Fibroblast of lung (primary cell): Measurements from ENCODE around the gene SBF2.

Experiments used
- EZH2 ChIP-seq: IDR thresholded peaks from 2 replicates; pipeline ENCODE4 v1.5.1; 2012; ENCODE audit warnings: low read length, control low read depth, mild to moderate bottlenecking; ENCODE audit errors: missing control alignments
- TF ChIP-seq, protein P1 (sequence below), 2 donors: IDR thresholded peaks in 1 of 2; conservative IDR thresholded peaks in 1 of 2; 1 replicate in 1 of 2; 2 replicates in 1 of 2; pipeline ENCODE4 v1.5.1; 2011 to 2012; ENCODE audit warnings: low read length in 2 of 2, control low read depth in 1 of 2, inconsistent platforms in 1 of 2, low read depth in 1 of 2, mild to moderate bottlenecking in 1 of 2

DNA sequence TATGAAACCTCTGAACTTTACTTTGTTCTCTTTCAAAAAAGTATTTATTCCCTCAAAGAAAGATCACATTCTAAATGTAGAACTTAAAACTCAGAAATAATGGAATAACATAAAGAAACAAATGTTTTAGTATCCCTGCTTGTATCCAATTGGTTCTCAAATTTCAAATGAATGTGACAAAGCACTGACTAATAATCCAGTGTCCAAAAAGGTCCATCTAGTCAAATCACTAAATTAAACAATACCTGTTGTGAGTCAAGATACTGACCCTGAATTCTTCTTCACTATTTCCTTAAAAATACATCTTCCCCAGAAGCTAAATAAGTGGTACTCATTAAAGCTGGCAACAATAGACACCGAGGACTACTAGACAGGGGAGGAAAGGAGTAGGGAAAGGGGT, 313.1 kb downstream of the SBF2 start:
- TF ChIP-seq, protein P1, sequence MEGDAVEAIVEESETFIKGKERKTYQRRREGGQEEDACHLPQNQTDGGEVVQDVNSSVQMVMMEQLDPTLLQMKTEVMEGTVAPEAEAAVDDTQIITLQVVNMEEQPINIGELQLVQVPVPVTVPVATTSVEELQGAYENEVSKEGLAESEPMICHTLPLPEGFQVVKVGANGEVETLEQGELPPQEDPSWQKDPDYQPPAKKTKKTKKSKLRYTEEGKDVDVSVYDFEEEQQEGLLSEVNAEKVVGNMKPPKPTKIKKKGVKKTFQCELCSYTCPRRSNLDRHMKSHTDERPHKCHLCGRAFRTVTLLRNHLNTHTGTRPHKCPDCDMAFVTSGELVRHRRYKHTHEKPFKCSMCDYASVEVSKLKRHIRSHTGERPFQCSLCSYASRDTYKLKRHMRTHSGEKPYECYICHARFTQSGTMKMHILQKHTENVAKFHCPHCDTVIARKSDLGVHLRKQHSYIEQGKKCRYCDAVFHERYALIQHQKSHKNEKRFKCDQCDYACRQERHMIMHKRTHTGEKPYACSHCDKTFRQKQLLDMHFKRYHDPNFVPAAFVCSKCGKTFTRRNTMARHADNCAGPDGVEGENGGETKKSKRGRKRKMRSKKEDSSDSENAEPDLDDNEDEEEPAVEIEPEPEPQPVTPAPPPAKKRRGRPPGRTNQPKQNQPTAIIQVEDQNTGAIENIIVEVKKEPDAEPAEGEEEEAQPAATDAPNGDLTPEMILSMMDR (conservative IDR thresholded peaks at IDR 0.05 in 1 of 2, IDR thresholded peaks at IDR 0.05 in 1 of 2; ENCODE audit: low read depth in 1 of 2, low read length in 2 of 2): no peak
- TF ChIP-seq EZH2: no peak
